PFSK-1 (cell line): ENCODE results near the gene LRRC43.

ENCODE experiments used
- POLR2AphosphoS5 ChIP-seq: IDR thresholded peaks from 2 replicates; pipeline ENCODE4 v1.6.1; 2012; ENCODE audit warnings: low read depth, mild to moderate bottlenecking, control low read depth, low read length, moderate library complexity
- SIN3A ChIP-seq: IDR thresholded peaks from 2 replicates; pipeline ENCODE4 v1.6.1; 2012; ENCODE audit warnings: mild to moderate bottlenecking, low read length, moderate library complexity, borderline replicate concordance; ENCODE audit not compliant: insufficient read depth
- TAF1 ChIP-seq: IDR thresholded peaks from 2 replicates; pipeline ENCODE4 v1.6.1; 2012; ENCODE audit warnings: low read length, control low read depth, borderline replicate concordance; ENCODE audit not compliant: insufficient read depth
- TF ChIP-seq, protein P1 (sequence below), 2 experiments: IDR thresholded peaks; 2 replicates each; pipeline versions ENCODE4 v1.6.1 to v1.8.0; 2011 to 2012; ENCODE audit warnings: low read depth in 2 of 2, low read length in 2 of 2, control low read depth in 1 of 2, inconsistent platforms in 1 of 2, mild to moderate bottlenecking in 1 of 2, moderate library complexity in 1 of 2; ENCODE audit not compliant: insufficient read depth in 1 of 2

DNA sequence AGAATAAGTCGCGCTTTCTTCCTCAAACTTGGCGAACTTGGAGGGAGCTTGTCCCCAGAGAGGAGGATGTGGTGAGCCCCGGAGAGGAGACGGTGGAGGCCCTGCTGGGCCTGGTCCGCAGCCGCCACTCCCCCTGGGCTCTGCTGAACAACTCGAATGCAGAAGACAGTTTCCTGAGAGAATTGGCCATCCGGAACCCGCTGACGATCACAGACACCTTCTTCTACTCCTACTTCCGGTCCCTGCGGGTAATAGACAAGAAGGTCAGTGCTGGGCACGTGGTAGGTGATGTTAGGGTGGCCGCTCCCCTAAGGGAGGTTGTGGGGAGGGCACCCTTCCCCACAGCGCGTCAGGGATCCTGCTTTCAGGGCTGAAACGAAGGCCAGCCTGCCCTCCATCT lies 1.6 kb downstream of the LRRC43 start:
- TF ChIP-seq POLR2AphosphoS5 (no peak), TAF1 (no peak), SIN3A (no peak)
- TF ChIP-seq, protein P1, sequence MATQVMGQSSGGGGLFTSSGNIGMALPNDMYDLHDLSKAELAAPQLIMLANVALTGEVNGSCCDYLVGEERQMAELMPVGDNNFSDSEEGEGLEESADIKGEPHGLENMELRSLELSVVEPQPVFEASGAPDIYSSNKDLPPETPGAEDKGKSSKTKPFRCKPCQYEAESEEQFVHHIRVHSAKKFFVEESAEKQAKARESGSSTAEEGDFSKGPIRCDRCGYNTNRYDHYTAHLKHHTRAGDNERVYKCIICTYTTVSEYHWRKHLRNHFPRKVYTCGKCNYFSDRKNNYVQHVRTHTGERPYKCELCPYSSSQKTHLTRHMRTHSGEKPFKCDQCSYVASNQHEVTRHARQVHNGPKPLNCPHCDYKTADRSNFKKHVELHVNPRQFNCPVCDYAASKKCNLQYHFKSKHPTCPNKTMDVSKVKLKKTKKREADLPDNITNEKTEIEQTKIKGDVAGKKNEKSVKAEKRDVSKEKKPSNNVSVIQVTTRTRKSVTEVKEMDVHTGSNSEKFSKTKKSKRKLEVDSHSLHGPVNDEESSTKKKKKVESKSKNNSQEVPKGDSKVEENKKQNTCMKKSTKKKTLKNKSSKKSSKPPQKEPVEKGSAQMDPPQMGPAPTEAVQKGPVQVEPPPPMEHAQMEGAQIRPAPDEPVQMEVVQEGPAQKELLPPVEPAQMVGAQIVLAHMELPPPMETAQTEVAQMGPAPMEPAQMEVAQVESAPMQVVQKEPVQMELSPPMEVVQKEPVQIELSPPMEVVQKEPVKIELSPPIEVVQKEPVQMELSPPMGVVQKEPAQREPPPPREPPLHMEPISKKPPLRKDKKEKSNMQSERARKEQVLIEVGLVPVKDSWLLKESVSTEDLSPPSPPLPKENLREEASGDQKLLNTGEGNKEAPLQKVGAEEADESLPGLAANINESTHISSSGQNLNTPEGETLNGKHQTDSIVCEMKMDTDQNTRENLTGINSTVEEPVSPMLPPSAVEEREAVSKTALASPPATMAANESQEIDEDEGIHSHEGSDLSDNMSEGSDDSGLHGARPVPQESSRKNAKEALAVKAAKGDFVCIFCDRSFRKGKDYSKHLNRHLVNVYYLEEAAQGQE (IDR thresholded peaks at IDR 0.05; ENCODE audit: insufficient read depth in 1 of 2, low read depth in 2 of 2, low read length in 2 of 2), result no peak
